Osteoblast (primary cell): ENCODE measurements around the gene MDM2. TPM values are rescaled to one million over a fixed set of nuclear protein-coding genes. Genes with fewer than 3 reads are reported as not detected.

Experiments used
- DNase-seq: peaks from one replicate; pipeline ENCODE4 v3.0.0; 2011; ENCODE audit warnings: low spot score, mixed read lengths; ENCODE audit not compliant: insufficient read length; ENCODE audit errors: missing footprints
- H2AFZ ChIP-seq: 2 replicates; pipeline ENCODE4 v1.6.0; 2011; ENCODE audit warnings: mild to moderate bottlenecking, low read length
- H3K27ac ChIP-seq: 2 replicates; pipeline ENCODE4 v1.5.1; 2011; ENCODE audit warnings: mild to moderate bottlenecking, low read depth, low read length, moderate library complexity
- H3K27me3 ChIP-seq: 2 replicates; pipeline ENCODE4 v1.6.0; 2012; ENCODE audit warnings: mild to moderate bottlenecking, control low read depth, inconsistent platforms, low read length, moderate library complexity; ENCODE audit not compliant: insufficient read depth
- H3K36me3 ChIP-seq: 2 replicates; pipeline ENCODE4 v1.5.1; 2011; ENCODE audit warnings: mild to moderate bottlenecking, low read length, control low read depth, moderate library complexity; ENCODE audit not compliant: insufficient read depth
- H3K4me1 ChIP-seq: 2 replicates; pipeline ENCODE4 v1.5.1; 2011; ENCODE audit warnings: mild to moderate bottlenecking, low read length, control low read depth, moderate library complexity; ENCODE audit not compliant: insufficient read depth
- H3K4me2 ChIP-seq: 2 replicates; pipeline ENCODE4 v1.6.0; 2011; ENCODE audit warnings: mild to moderate bottlenecking, low read length; ENCODE audit not compliant: insufficient read depth
- H3K4me3 ChIP-seq: fragments of 200-600 bp; sonication (generic); 3 replicates; pipeline ENCODE4 v1.5.1; 2012; ENCODE audit warnings: mild to moderate bottlenecking, low read length, inconsistent platforms; ENCODE audit not compliant: insufficient read depth
- H3K79me2 ChIP-seq: 2 replicates; pipeline ENCODE4 v1.6.0; 2012; ENCODE audit warnings: mild to moderate bottlenecking, low read length, control low read depth, inconsistent platforms; ENCODE audit not compliant: insufficient read depth
- H3K9me3 ChIP-seq: 2 replicates; pipeline ENCODE4 v1.5.1; 2011; ENCODE audit warnings: low read depth, low read length, control low read depth
- H4K20me1 ChIP-seq: 2 replicates; pipeline ENCODE4 v1.6.0; 2012; ENCODE audit warnings: mild to moderate bottlenecking, low read length, control low read depth; ENCODE audit not compliant: insufficient read depth
- CTCF ChIP-seq: IDR thresholded peaks from 2 replicates; pipeline ENCODE4 v1.5.1; 2011; ENCODE audit warnings: mild to moderate bottlenecking, low read depth, low read length, moderate library complexity; ENCODE audit errors: extremely low read depth
- total RNA-seq: library from RNA; depleted of rRNA; stranded (reverse); fragments of >200 nt; gene quantifications from 2 replicates; pipeline ENCODE4 v1.2.3, GENCODE V29; 2012

Gene MDM2
- total RNA-seq, 1 donor = 225 TPM

GRCh38 chr12:68792952-68793351, 15.0 kb upstream of the MDM2 start:
- H3K36me3 ChIP-seq = no peaks in the 10 kb centered on the region
- no peak overlapping the region for H2AFZ ChIP-seq
- H3K79me2 ChIP-seq = no peaks in the 10 kb centered on the region
- no peaks in the 10 kb centered on the region for H4K20me1 ChIP-seq
- H3K27ac ChIP-seq = no peak overlapping the region
- no peak for TF ChIP-seq CTCF
- H3K4me1 ChIP-seq = peaks cover 9% of the 10 kb centered on the region
- no peak overlapping the region for H3K4me2 ChIP-seq
- H3K27me3 ChIP-seq = no peaks in the 10 kb centered on the region
- peak; percentile 68 for DNase-seq
- H3K4me3 ChIP-seq = no peak overlapping the region
- no peaks in the 10 kb centered on the region for H3K9me3 ChIP-seq

DNA sequence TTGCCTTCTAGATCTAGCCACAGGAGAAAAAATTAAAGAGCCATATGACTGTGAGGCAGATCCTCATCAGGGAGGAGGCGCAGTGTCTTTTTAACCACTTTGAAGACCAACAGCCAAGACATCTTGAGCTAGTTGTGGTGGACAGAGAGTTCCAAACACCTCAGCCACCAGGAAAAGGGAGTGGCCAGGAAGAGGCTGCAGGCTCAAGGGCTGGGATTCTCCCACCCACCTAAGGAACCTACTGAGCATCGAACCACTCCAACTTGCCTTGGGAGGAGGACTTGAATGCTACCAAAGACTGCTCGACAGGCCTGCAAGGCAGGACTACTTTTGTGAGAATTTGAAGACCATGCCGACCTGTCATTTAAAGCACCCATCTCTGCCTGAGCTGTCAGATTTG, 14.5 kb upstream of the MDM2 start:
- H3K4me2 ChIP-seq = no peak overlapping the region
- no peak overlapping the region for H3K4me3 ChIP-seq
- H3K79me2 ChIP-seq = no peaks in the 10 kb centered on the region
- H2AFZ ChIP-seq = no peak overlapping the region
- H3K36me3 ChIP-seq = no peaks in the 10 kb centered on the region
- DNase-seq = no peak
- H3K9me3 ChIP-seq = no peaks in the 10 kb centered on the region
- no peaks in the 10 kb centered on the region for H4K20me1 ChIP-seq
- H3K27me3 ChIP-seq = no peaks in the 10 kb centered on the region
- H3K4me1 ChIP-seq = peaks cover 4% of the 10 kb centered on the region
- H3K27ac ChIP-seq = no peak overlapping the region
- no peak for TF ChIP-seq CTCF

- no peak overlapping the region for H3K4me3 ChIP-seq
- no peaks in the 10 kb centered on the region for H3K79me2 ChIP-seq
- no peaks in the 10 kb centered on the region for H3K9me3 ChIP-seq
- no peaks in the 10 kb centered on the region for H4K20me1 ChIP-seq
- no peak overlapping the region for H3K27ac ChIP-seq
- no peak overlapping the region for H3K4me2 ChIP-seq
- H3K27me3 ChIP-seq = no peaks in the 10 kb centered on the region
- peaks cover 4% of the 10 kb centered on the region for H3K4me1 ChIP-seq
- DNase-seq = no peak
- H3K36me3 ChIP-seq = no peaks in the 10 kb centered on the region
- no peak for TF ChIP-seq CTCF
- H2AFZ ChIP-seq = no peak overlapping the region
Measured at GRCh38 chr12:68793975-68794652, 13.9 kb upstream of the MDM2 start.

GRCh38 chr12:68794653-68795251, 13.2 kb upstream of the MDM2 start:
- H3K4me3 ChIP-seq = no peak overlapping the region
- no peaks in the 10 kb centered on the region for H3K79me2 ChIP-seq
- peak overlapping the region; percentile 43 for H3K27ac ChIP-seq
- H4K20me1 ChIP-seq = no peaks in the 10 kb centered on the region
- no peak overlapping the region for H3K4me2 ChIP-seq
- no peaks in the 10 kb centered on the region for H3K36me3 ChIP-seq
- no peak for TF ChIP-seq CTCF
- H3K27me3 ChIP-seq = no peaks in the 10 kb centered on the region
- no peak overlapping the region for H2AFZ ChIP-seq
- H3K4me1 ChIP-seq = peaks cover 4% of the 10 kb centered on the region
- no peaks in the 10 kb centered on the region for H3K9me3 ChIP-seq
- DNase-seq = no peak
